Stimulated activated CD8-positive, alpha-beta memory T cell treated with anti-CD3 and anti-CD28 coated beads, Interleukin-12 subunit alpha, Interleukin-12 subunit beta, amount 100 ng/mL, for 24 hours (primary cell): Measurements from ENCODE around the gene SMYD1.
A peak's percentile ranks its signal among the peaks of the same experiment; 100 is the strongest.

ENCODE experiments used
- DNase-seq: peaks from one replicate; pipeline ENCODE4 v3.0.0-alpha.2; 2020; ENCODE audit errors: extremely low read depth

SMYD1 gene

GRCh38 chr2:88141952-88142351, 74.3 kb downstream of the SMYD1 start:
- DNase-seq = no peak

DNA sequence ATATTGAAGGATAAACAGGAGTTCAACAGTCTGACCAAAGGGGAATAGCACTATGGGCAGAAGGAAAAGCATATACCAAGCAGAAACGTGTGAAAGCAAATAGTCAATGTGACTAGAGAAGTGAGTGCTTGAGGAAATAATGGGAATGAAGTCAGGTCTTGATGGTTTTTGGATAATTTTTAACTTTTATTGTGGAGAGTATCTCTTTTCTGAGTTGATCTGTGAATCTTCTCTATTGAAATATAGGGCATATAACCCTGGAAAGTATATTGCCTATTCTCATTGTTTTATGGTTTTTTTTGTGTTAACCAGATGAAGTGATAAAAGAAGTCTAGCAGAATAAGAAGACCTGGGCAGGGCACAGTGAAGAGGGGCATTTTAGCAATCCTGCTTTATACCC, 76.6 kb downstream of the SMYD1 start:
- no peak for DNase-seq

DNA sequence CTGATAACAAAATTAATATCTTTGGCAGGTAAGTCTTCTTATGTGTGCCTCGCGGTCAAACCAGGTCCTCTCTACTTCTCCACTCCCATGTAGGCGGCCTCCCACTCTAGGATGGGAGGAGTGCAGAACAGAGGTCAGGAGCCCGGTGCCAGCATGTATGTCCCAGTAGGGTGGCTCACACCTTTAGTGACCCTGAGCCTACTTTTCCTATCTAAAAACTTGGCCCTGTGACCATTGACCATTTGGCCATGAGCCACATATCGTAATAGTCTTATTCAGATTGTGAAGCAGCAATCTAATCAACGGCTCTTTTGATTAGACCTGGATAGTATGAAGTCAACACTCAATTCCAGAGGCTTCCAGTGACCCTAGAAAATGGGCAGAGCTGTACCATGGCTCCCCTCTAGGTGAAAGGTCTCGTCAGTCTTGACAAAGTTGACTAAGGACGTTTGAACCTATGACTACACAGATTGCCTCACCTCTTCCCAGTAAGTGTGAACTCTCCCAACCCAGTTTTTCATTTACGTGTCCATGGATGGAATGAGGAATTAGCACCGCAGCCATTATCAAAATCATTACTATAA, 77.4 kb downstream of the SMYD1 start:
- no peak for DNase-seq

- no peak for DNase-seq
These were observed 79.0 kb downstream of the SMYD1 start for GRCh38 chr2:88146590-88146989.

GRCh38 chr2:88147145-88147544, 79.5 kb downstream of the SMYD1 start:
- DNase-seq = no peak

DNA sequence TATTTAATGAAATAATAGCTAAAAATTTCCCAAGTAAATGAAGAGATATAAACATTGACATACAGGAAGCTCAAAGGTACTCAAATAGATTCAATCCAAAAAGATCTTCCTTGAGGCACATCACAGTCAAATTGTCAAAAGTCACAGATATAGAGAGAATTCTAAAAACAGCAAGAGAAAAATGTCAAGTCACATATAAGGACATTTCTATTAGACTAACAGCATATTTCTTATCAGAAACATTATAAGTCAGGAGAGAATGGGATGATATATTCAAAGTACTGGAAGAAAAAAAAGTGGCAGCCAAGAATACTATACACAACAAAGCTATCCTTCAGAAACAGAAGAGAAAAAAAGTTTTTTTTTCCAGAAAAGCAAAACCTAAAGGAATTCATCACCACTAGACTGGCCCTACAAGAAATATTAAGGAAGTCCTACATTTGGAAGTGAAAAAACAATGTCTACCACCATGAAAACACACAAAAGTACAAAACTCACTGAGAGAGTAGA, 81.4 kb downstream of the SMYD1 start:
- DNase-seq = no peak

- DNase-seq = no peak
These were observed 91.9 kb downstream of the SMYD1 start for GRCh38 chr2:88159481-88159880.

GRCh38 chr2:88159955-88160415, 92.4 kb downstream of the SMYD1 start:
- peak; percentile 26 for DNase-seq

GRCh38 chr2:88160517-88160916, 92.9 kb downstream of the SMYD1 start:
- DNase-seq = no peak

DNA sequence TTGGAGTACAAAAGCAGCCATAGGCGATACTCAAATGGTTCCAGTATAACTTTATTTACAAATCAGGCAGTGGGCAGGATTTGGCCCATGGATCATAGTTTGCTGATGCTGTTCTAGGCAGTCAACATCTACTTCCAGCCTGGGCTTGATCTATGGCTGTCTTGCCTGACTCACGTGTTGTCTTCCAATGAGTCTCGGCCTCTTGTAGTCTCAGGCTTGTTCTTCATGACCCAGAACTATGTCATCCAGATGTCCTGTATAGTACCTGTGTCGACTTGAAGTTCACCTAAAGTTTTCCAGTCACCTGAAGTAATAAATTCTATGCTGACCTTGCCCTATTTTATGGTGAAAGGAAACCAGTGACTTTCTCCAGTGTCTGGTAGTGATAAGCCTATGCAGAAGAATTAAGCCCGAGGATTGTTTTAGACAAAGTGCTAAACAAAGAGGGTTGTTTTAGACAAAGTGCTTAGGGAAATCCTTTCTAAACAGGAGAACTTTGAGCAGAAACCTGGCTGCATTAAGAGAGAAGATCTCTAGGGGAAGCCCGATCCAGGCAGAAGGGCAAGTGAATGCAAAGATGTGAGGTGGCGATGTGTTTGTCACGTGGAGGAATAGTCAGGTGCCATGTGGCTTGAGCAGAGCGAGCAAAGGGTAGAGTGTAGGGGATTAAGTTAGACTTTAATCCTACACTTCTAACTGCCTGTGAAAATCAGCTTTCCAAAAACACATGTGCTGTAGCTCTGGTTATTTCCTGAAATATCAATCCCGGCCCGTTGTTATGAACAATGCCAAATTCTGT, 94.0 kb downstream of the SMYD1 start:
- no peak for DNase-seq
